Ramos (cell line): Measurements from ENCODE around the gene FLT1.

ENCODE experiments used
- in situ Hi-C: fragments of 300-500 bp; cut with MboI; formaldehyde crosslinking; loops from one replicate; pipeline ENCODE4 v1.14.3; 2022; ENCODE audit warnings: low sequenced_read_pairs; ENCODE audit not compliant: unreplicated experiment

FLT1 gene

GRCh38 chr13:28401303-28402056, 93.4 kb downstream of the FLT1 start:
- in situ Hi-C loops, result no loop called here

- in situ Hi-C loops, result no loop called here
These were observed 98.9 kb downstream of the FLT1 start for GRCh38 chr13:28396053-28396452.

- in situ Hi-C loops, result no loop called here
These were observed 100.5 kb downstream of the FLT1 start for GRCh38 chr13:28394422-28394821.

- in situ Hi-C loops, result no loop called here
These were observed 101.9 kb downstream of the FLT1 start for GRCh38 chr13:28392896-28393505.

GRCh38 chr13:28392428-28392827, 102.5 kb downstream of the FLT1 start:
- in situ Hi-C loops, result no loop called here

GRCh38 chr13:28387740-28388501, 107.0 kb downstream of the FLT1 start:
- in situ Hi-C loops, result no loop called here

GRCh38 chr13:28385362-28385761, 109.6 kb downstream of the FLT1 start:
- in situ Hi-C loops, result no loop called here

GRCh38 chr13:28384789-28385188, 110.1 kb downstream of the FLT1 start:
- in situ Hi-C loops, result no loop called here

- in situ Hi-C loops, result no loop called here
These were observed 114.6 kb downstream of the FLT1 start for GRCh38 chr13:28380319-28380718.

- in situ Hi-C loops, result no loop called here
These were observed 115.4 kb downstream of the FLT1 start for GRCh38 chr13:28379371-28380083.

GRCh38 chr13:28376604-28377003, 118.3 kb downstream of the FLT1 start:
- in situ Hi-C loops, result no loop called here

GRCh38 chr13:28375250-28375930, 119.5 kb downstream of the FLT1 start:
- in situ Hi-C loops, result no loop called here

- in situ Hi-C loops, result no loop called here
These were observed 121.1 kb downstream of the FLT1 start for GRCh38 chr13:28373810-28374209.

- in situ Hi-C loops, result no loop called here
These were observed 124.5 kb downstream of the FLT1 start for GRCh38 chr13:28370448-28370847.

- in situ Hi-C loops, result no loop called here
These were observed 136.2 kb downstream of the FLT1 start for GRCh38 chr13:28358708-28359107.

- in situ Hi-C loops, result no loop called here
These were observed 137.0 kb downstream of the FLT1 start for GRCh38 chr13:28357911-28358433.

GRCh38 chr13:28357247-28357825, 137.6 kb downstream of the FLT1 start:
- in situ Hi-C loops, result no loop called here

- in situ Hi-C loops, result no loop called here
These were observed 138.3 kb downstream of the FLT1 start for GRCh38 chr13:28356561-28357021.

GRCh38 chr13:28355822-28356371, 139.0 kb downstream of the FLT1 start:
- in situ Hi-C loops, result no loop called here
